Mesenchymal stem cell (in vitro differentiated cells and primary cell): ENCODE data around the gene C1orf174.

Experiments used
- DNase-seq: peaks from one replicate; pipeline ENCODE4 v3.0.0-alpha.2; 2013
- H2AFZ ChIP-seq: one replicate; pipeline ENCODE4 v1.6.1; 2013; ENCODE audit warnings: low read depth, mild to moderate bottlenecking, control low read depth, inconsistent platforms, low read length, moderate library complexity
- H2AK5ac ChIP-seq: 2 replicates; pipeline ENCODE4 v1.6.1; 2013; ENCODE audit warnings: low read length, moderate library complexity, mild to moderate bottlenecking, inconsistent platforms; ENCODE audit not compliant: severe bottlenecking
- H2BK120ac ChIP-seq: one replicate; pipeline ENCODE4 v1.6.1; 2013; ENCODE audit warnings: low read depth, mild to moderate bottlenecking, inconsistent platforms, low read length, moderate library complexity
- H2BK12ac ChIP-seq, 2 experiments: one replicate each; pipeline ENCODE4 v1.6.1; 2013; ENCODE audit warnings: inconsistent platforms in 2 of 2, low read length in 2 of 2, mild to moderate bottlenecking in 2 of 2, moderate library complexity in 2 of 2, control low read depth in 1 of 2
- H2BK15ac ChIP-seq: one replicate; pipeline ENCODE4 v1.6.1; 2013; ENCODE audit warnings: mild to moderate bottlenecking, low read depth, inconsistent platforms; ENCODE audit not compliant: poor library complexity, severe bottlenecking
- H2BK5ac ChIP-seq: 2 replicates; pipeline ENCODE4 v1.6.1; 2013; ENCODE audit warnings: low read depth, mild to moderate bottlenecking, low read length, control low read depth, inconsistent platforms; ENCODE audit not compliant: poor library complexity, severe bottlenecking
- H3K14ac ChIP-seq, 2 experiments: one replicate each; pipeline ENCODE4 v1.6.1; 2013; ENCODE audit warnings: inconsistent platforms in 2 of 2, low read length in 2 of 2, control low read depth in 1 of 2, mild to moderate bottlenecking in 1 of 2, moderate library complexity in 1 of 2
- H3K18ac ChIP-seq, 2 experiments: one replicate each; pipeline ENCODE4 v1.6.1; 2013; ENCODE audit warnings: inconsistent platforms in 2 of 2, low read length in 2 of 2, control low read depth in 1 of 2, low read depth in 1 of 2, mild to moderate bottlenecking in 1 of 2
- H3K23ac ChIP-seq, 2 experiments: one replicate each; pipeline ENCODE4 v1.6.1; 2013; ENCODE audit warnings: inconsistent platforms in 2 of 2, low read length in 2 of 2, mild to moderate bottlenecking in 2 of 2, moderate library complexity in 2 of 2, control low read depth in 1 of 2
- H3K27ac ChIP-seq: 2 replicates; pipeline ENCODE4 v1.5.1; 2013; ENCODE audit warnings: mild to moderate bottlenecking, moderate library complexity, low read length, control low read depth, inconsistent platforms; ENCODE audit not compliant: poor library complexity, severe bottlenecking
- H3K27me3 ChIP-seq, 2 experiments: 2 replicates each; pipeline versions ENCODE4 v1.6.1 to v1.7.0; 2013; ENCODE audit warnings: low read length in 2 of 2, mild to moderate bottlenecking in 2 of 2, moderate library complexity in 2 of 2, control low read depth in 1 of 2, inconsistent platforms in 1 of 2; ENCODE audit not compliant: control insufficient read depth in 1 of 2, insufficient read depth in 1 of 2
- H3K36me3 ChIP-seq, 2 experiments: 2 replicates each; pipeline versions ENCODE4 v1.6.1 to v1.7.0; 2013; ENCODE audit warnings: low read length in 2 of 2, control low read depth in 1 of 2, inconsistent platforms in 1 of 2, low read depth in 1 of 2, mild to moderate bottlenecking in 1 of 2; ENCODE audit not compliant: insufficient read depth in 2 of 2, control insufficient read depth in 1 of 2
- H3K4ac ChIP-seq, 2 experiments: one replicate each; pipeline ENCODE4 v1.6.1; 2013; ENCODE audit warnings: inconsistent platforms in 2 of 2, low read length in 2 of 2, mild to moderate bottlenecking in 2 of 2, moderate library complexity in 2 of 2, control low read depth in 1 of 2, low read depth in 1 of 2
- H3K4me1 ChIP-seq: 2 replicates; pipeline ENCODE4 v1.6.1; 2013; ENCODE audit warnings: low read depth, low read length, control low read depth; ENCODE audit not compliant: control insufficient read depth, insufficient read depth
- H3K4me2 ChIP-seq: 2 replicates; pipeline ENCODE4 v1.6.1; 2013; ENCODE audit warnings: low read length, mild to moderate bottlenecking, inconsistent platforms; ENCODE audit not compliant: poor library complexity, severe bottlenecking
- H3K4me3 ChIP-seq, 2 experiments: 2 replicates each; pipeline versions ENCODE4 v1.5.1 to v1.7.0; 2013; ENCODE audit warnings: low read length in 2 of 2, mild to moderate bottlenecking in 2 of 2, control low read depth in 1 of 2, low read depth in 1 of 2; ENCODE audit not compliant: insufficient read depth in 1 of 2
- H3K79me1 ChIP-seq: replicated peaks from 2 replicates; pipeline ENCODE4 v1.6.1; 2013; ENCODE audit warnings: mild to moderate bottlenecking, control low read depth, low read length, inconsistent platforms; ENCODE audit not compliant: poor library complexity, severe bottlenecking
- H3K9ac ChIP-seq: 2 replicates; pipeline ENCODE4 v1.7.0; 2013; ENCODE audit warnings: mild to moderate bottlenecking, low read length, moderate library complexity
- H3K9me3 ChIP-seq: 2 replicates; pipeline ENCODE4 v1.7.0; 2013; ENCODE audit warnings: mild to moderate bottlenecking, low read length; ENCODE audit not compliant: control insufficient read depth
- H4K8ac ChIP-seq: one replicate; pipeline ENCODE4 v1.6.1; 2013; ENCODE audit warnings: inconsistent platforms, mild to moderate bottlenecking, low read length, moderate library complexity
- H4K91ac ChIP-seq: one replicate; pipeline ENCODE4 v1.6.1; 2013; ENCODE audit warnings: mild to moderate bottlenecking, low read length, inconsistent platforms
- WGBS: methylation state at CpG from one replicate; pipeline ENCODE4 v1.1.7; 2013; ENCODE audit warnings: mixed read lengths; 5-methylcytosine and 5-hydroxymethylcytosine counted together

Gene C1orf174

DNA sequence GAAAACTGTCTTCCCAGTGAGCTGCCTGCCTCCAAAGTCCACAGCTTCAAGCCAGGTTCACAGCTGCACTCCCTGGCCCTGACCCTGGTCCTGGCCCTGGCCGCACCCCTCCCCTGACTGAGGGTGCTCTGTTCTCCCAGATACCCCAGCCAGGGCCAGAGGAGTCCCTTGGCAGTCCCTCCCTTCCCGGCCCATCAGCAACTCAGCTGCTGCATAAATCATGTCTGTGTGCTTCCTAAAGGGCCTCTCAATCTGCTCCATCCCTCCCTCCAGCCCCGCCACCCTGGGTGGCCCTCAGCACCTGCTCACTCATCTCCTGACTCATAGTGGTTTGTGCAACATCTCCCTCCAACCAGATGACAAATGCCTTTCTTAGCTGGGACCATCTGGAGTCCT, 24.8 kb upstream of the C1orf174 start:
- Histone ChIP-seq H3K4me3 (no peak overlapping the region), H4K91ac (no peak overlapping the region), H2AFZ (no peak overlapping the region), H2BK5ac (no peak overlapping the region), H3K79me1 (no peaks in the 10 kb centered on the region), H3K4me1 (no peaks in the 10 kb centered on the region), H2BK120ac (no peak overlapping the region), H2BK12ac (no peak overlapping the region), H3K9ac (no peak overlapping the region), H3K23ac (no peak overlapping the region), H3K27me3 (peaks cover 0 to 27% of the 10 kb centered on the region in 2 experiments), H3K18ac (no peak overlapping the region), H3K14ac (no peak overlapping the region), H3K4ac (no peak overlapping the region), H3K36me3 (no peaks in the 10 kb centered on the region), H3K4me2 (no peak overlapping the region), H3K9me3 (peaks cover 6% of the 10 kb centered on the region), H2AK5ac (no peak overlapping the region), H4K8ac (no peak overlapping the region), H2BK15ac (no peak overlapping the region), H3K27ac (no peak overlapping the region)
- 52% methylated on average over 3 of the region's 3 CpGs for WGBS
- no peak for DNase-seq

- Histone ChIP-seq H3K4ac (no peak overlapping the region), H2BK12ac (no peak overlapping the region), H2BK15ac (no peak overlapping the region), H3K23ac (no peak overlapping the region), H3K9ac (no peak overlapping the region), H2AK5ac (no peak overlapping the region), H4K91ac (no peak overlapping the region), H3K18ac (no peak overlapping the region), H3K79me1 (no peaks in the 10 kb centered on the region), H4K8ac (no peak overlapping the region), H2AFZ (no peak overlapping the region), H3K14ac (no peak overlapping the region), H3K27ac (no peak overlapping the region), H2BK5ac (no peak overlapping the region), H3K27me3 (peaks cover 0 to 27% of the 10 kb centered on the region in 2 experiments), H3K36me3 (no peaks in the 10 kb centered on the region), H3K9me3 (peaks cover 6% of the 10 kb centered on the region), H3K4me2 (no peak overlapping the region), H3K4me1 (no peaks in the 10 kb centered on the region), H2BK120ac (no peak overlapping the region), H3K4me3 (no peak overlapping the region)
- DNase-seq: no peak
- WGBS: 68% methylated on average over 13 of the region's 13 CpGs
Observed at GRCh38 chr1:3924186-3924824, 24.2 kb upstream of the C1orf174 start.

GRCh38 chr1:3923378-3924185, 23.5 kb upstream of the C1orf174 start:
- Histone ChIP-seq H4K91ac (no peak overlapping the region), H3K36me3 (no peaks in the 10 kb centered on the region), H2BK5ac (no peak overlapping the region), H3K4me1 (no peaks in the 10 kb centered on the region), H2BK12ac (no peak overlapping the region), H3K4me3 (no peak overlapping the region), H3K14ac (no peak overlapping the region), H3K9me3 (peaks cover 6% of the 10 kb centered on the region), H2AK5ac (no peak overlapping the region), H3K27ac (no peak overlapping the region), H2BK120ac (no peak overlapping the region), H3K18ac (no peak overlapping the region), H3K9ac (no peak overlapping the region), H3K23ac (no peak overlapping the region), H3K4ac (no peak overlapping the region), H2BK15ac (no peak overlapping the region), H3K79me1 (no peaks in the 10 kb centered on the region), H4K8ac (no peak overlapping the region), H2AFZ (no peak overlapping the region), H3K4me2 (no peak overlapping the region), H3K27me3 (peaks cover 0 to 27% of the 10 kb centered on the region in 2 experiments)
- WGBS: 83% methylated on average over 25 of the region's 25 CpGs
- DNase-seq: no peak

DNA sequence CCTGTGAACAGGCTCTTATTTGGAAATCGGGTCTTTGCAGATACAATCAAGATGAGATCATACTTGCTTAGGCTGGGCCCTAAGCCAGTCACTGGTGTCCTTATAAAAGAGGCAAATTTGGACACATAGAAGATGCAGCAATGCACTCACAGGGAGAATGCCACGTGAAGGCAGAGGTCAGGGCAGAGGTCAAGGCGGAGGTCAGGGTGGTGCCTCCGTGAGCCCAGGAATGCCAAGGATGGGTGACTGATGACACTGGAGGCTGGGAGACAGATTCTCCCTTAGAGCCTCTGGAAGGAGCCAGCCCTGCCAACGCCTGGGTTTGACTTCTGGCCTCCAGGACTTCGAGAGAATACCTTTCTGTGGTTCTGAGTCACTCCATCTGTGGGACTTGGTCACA, 22.8 kb upstream of the C1orf174 start:
- H3K36me3 ChIP-seq: no peaks in the 10 kb centered on the region
- 68% methylated on average over 6 of the region's 6 CpGs for WGBS

More for the DNA sequence above, 22.8 kb upstream of the C1orf174 start:
- DNase-seq: no peak
- Histone ChIP-seq H3K27me3 (peaks cover 0 to 27% of the 10 kb centered on the region in 2 experiments), H2BK12ac (no peak overlapping the region), H2BK120ac (no peak overlapping the region), H2AK5ac (no peak overlapping the region), H3K14ac (no peak overlapping the region), H3K9ac (no peak overlapping the region), H4K8ac (no peak overlapping the region), H3K79me1 (no peaks in the 10 kb centered on the region), H2BK5ac (no peak overlapping the region), H3K23ac (no peak overlapping the region), H3K4me3 (no peak overlapping the region), H3K27ac (no peak overlapping the region), H3K4me2 (no peak overlapping the region), H3K4me1 (no peaks in the 10 kb centered on the region), H4K91ac (no peak overlapping the region), H2AFZ (no peak overlapping the region), H3K4ac (no peak overlapping the region), H3K18ac (no peak overlapping the region), H3K9me3 (peaks cover 5% of the 10 kb centered on the region), H2BK15ac (no peak overlapping the region)
